Amygdala (tissue), 56 donors: ENCODE results near the gene NENF.

ENCODE experiments used
- DNase-seq, 56 donors: peaks; one replicate each; lab custom pipeline; 2025; lab: John Stamatoyannopoulos, UW

NENF gene

DNA sequence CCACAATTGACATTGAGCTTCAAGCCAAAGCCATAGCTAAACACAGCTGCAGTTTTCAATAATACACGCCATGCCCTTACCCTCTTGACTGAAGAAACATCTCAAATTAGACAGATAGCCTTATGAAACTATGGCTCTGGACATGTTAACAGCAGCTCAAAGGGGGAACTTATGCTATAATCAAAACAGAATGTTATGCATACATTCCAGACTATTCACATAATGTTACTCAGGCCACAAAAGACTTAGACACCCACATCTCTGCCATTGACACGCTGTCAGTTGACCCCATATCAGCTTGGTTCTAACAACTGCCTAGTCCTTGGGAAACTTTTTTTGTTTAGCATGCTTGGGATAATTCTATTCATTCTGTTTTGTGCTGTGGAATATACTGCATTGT, 2.3 kb upstream of the NENF start:
- no peak for DNase-seq

DNA sequence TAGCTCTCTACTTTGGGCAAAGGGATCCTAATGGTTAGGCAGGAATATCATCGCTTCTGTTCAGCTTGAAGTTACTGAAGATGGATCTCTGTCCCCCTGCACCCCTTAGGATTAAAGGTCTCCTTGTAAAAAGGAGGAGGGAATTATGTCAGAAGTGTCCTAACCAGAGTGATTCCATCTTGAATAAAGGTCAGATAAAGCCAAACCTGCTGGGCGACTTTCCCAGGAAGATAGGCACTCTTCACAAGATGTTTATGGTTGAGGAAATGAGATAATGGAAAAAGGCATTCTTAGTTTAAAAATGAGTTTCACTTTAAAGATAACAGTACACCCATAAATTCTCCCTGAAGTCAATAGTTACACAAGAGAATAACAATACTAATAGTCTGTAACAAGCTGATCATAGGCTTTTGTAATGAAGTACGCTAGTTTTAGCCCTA, 1.7 kb upstream of the NENF start:
- no peak for DNase-seq

DNA sequence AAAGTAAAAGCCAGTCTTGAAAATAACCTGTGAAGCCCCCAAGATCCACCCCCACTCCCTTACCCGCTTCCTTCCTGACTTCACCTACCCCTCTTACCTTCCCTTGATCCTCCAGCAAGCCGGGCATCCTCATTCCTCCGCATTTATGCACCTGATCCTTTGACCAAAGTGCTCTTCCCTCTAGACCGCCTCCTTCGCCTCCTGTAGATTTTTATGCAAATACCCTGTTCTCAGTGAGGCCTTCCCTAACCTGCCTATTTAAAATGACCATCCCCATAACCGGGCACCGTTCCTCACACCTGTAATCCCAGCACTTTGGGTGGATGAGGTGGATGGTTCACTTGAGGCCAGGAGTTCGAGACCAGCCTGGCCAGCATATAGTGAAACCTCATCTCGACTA, 1.1 kb upstream of the NENF start:
- DNase-seq = no peak

DNA sequence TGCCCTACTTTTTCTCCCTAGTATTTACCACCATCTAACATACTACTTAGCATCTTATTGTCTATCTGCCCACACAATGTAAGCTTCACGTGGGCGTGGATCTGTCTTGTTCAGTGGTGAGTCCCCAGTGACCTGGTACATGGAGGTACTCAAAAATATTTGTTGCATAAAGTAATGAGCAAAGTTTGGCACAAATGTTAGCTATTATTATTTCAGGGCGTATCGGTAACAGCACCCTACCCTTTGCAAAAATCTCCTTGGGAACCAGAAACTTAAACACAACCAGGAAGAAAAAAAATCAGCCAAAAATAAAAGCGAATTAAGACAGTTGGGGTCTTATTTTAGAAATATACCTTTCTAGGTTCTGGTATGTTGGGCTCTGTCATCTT, 454 bp upstream of the NENF start:
- no peak for DNase-seq

DNA sequence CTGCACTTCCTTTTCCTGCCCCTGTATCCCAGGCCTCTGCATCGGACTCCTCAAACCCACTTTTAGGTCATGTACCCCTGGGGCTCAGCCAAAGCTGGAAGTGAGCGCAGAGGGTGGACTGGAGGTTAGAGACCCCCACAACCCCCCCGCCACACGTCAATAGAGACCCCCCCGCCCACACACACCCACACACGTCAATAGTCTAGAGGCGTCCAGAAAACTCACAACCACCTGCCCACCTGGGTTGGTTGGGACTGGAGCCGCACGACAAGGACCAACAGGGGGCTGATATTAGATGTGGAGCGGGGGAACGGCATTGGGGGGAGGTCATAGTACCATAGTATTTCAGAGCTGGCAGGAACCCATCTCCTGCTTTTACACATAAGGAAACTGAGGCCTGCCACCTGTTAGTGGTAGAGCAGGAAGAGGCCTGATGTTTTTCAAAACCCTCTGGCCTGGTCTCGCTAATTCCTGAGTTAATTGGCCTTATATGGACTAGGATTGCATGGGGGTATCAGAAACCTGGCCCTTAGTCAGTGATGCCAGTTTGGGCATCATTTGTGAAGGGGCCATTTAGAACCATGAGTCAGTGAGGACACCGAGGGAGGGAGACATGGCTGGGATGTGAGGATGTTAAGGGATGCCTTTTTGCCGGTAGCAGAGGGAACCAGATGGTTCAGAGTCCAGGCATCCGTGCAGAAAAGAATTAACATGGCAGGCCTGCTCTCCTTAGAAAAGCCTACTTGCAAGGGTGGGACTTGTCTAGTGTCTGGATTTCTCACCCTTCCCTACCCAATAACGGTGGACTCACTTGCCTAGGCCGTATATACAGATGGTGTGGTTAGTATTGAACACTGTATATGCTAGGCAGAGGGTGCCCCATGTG, 1.1 kb downstream of the NENF start:
- DNase-seq = peak in 7 of 56 donors; percentile 11 to 51 (median 25)

DNA sequence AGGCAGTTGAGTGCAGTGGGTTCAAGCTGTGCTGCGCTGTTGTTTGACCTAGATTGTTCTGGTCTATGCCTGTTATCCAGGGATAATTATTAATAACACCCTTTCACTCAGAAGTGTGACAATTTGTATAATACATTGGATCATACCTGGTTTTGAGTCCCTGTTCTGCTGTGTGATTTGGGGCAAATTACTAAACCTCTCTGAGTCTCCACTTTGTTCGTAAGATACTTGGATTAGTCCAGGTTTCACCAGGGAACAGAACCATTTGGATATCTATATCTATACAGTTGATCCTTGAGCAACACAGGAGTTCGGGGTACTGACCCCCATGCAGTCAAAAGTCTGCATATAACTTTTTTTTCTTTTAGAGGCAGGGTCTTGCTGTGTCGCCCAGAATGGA, 2.3 kb downstream of the NENF start:
- DNase-seq = no peak

DNA sequence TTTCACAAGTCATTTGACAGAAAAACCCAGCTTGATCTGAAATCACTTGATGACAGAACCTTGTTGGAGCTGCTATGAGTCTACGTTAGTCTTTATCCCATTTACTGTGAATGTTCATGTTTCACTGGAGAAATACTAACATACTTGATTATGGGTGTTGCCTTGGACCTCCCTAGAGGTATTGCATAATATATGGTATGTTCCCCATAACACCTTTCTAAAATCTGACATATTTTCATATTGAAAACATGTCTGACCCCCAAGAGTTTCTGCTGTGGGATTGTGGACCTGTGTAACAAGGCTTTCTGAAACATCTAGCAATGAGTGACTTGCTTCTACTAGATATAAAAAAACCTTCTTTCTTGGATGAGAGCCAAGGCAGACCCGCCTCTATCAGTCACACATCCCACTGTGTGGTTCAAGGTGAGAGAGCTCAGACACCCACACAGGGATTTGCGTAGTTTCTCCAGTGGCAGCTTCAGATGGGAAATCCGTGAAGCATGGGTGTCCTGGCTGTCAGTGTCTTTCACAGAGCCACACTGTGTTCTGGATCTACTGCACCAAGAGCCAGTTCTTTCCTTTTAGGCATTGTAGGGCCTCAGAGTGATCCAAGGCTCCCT, 4.6 kb downstream of the NENF start:
- DNase-seq = peak in 1 of 56 donors; percentile 55

DNA sequence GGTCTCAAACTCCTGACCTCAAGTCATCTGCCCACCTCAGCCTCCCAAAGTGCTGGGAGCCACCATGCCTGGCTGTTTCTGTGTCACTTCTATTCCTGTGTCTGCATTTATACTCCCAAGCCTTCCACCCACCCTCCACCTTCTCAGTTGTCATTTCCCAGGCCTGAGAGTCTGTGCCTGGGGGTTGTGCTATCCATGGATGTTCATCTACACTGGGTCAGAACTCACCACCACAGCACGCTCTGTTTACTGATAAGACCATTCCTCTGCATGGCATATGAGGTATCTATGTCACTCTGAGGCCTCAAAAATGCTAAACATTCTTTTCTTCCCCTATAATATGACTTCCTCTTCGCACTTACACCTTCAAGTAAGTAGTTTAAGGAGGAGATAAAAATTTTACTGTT, 6.1 kb downstream of the NENF start:
- no peak for DNase-seq

DNA sequence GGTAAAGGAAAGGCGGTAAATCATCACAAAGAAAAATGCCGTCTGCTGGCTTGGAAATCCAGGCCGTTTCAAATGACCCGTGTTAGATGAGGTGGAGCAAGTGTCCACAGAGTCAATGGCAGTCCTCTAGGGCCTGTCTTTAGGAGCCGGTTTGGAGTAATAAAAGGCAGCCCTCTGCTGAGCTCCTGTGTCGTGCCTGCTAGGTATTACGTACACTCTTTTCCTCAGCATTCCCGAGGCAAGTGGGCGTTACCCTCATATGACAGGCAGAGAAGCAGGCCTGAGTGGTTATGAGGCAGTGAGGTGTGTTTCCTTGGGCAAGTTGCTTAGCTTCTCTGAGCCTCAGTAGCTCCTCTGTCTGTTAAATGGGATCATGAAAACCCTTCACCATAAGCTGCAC, 7.7 kb downstream of the NENF start:
- no peak for DNase-seq

DNA sequence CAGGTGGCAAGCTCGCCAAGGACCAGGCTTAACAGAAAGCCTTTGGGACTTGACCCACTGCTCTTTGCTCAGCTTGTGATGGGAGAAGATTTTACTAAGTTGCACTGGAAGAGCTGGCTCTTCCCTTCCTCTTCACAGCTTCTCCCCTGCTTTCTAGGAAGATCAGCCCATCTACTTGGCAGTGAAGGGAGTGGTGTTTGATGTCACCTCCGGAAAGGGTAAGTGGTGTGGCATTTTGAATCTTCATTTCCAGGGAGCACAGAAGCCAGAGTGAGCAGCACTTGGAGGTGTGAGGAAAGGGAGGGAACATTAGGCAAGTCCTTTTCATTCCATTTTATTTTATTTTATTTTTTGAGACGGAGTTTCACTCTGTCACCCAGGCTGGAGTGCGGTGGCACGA, 9.7 kb downstream of the NENF start:
- no peak for DNase-seq

DNA sequence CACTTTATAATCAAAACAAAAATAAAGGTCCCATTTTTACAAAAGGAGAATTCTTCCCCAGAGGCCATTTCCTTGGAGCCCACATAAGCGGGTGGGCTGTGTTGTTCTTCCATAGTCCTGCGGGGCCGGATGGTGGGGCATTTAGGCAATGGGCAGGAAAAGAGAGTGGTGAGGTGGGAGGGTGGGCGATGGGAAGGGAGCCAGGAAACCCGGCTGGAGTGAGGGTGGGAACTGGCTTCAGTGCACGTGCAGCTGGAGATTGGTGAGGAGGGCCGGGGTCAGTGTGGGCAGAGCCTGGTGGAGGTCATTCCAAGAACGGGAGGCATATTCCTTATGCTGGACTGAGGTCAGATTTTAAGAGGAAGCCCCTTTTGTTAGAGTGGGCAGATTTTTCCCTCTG, 13.6 kb downstream of the NENF start:
- DNase-seq = no peak

DNA sequence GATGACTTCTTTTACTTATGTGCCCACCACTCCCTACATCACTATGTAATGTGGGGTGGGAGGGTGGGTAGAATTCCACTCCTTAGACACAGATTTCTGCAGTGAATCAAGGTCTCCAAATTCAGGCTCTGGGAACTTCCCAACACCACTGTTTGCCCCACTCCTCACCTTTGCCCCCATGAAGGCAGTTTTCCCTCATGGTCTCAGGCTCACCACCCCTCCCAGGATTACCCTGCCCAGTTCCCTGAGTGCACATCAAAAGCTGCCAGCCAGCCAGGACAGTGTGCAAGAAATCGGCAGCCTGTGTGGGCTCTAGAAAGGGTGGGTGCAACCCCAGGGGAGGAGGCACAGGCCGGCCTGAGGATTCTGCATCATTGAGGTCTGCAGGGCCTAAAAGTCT, 14.8 kb downstream of the NENF start:
- no peak for DNase-seq

DNA sequence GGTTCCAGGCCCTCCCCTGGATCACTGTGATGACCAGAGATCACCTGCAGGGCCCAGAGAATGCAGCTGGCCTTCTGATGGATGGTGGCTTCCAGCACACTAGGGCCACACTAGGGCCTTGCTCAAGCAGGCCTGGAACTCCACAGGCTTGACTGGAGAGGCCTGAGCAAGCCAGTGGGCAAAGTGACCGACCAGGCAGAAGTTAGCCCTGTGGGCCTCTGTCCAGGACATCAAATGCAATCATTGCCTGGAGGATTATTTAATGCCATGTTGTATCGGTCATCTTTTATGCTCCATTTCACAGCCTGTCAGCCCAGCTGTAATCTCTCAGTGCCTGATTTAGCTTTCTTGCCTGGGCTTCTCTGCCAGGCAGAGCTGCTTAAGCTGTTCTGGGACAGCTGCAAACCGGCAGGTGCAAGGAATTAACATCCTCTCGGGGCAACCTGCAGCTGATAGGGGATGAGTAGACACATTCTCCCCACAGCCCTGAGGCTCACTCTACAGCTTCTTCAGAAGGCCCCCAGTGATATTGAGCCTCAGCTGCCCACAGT, 17.7 kb downstream of the NENF start:
- peak in 8 of 56 donors; percentile 17 to 38 (median 29) for DNase-seq

DNA sequence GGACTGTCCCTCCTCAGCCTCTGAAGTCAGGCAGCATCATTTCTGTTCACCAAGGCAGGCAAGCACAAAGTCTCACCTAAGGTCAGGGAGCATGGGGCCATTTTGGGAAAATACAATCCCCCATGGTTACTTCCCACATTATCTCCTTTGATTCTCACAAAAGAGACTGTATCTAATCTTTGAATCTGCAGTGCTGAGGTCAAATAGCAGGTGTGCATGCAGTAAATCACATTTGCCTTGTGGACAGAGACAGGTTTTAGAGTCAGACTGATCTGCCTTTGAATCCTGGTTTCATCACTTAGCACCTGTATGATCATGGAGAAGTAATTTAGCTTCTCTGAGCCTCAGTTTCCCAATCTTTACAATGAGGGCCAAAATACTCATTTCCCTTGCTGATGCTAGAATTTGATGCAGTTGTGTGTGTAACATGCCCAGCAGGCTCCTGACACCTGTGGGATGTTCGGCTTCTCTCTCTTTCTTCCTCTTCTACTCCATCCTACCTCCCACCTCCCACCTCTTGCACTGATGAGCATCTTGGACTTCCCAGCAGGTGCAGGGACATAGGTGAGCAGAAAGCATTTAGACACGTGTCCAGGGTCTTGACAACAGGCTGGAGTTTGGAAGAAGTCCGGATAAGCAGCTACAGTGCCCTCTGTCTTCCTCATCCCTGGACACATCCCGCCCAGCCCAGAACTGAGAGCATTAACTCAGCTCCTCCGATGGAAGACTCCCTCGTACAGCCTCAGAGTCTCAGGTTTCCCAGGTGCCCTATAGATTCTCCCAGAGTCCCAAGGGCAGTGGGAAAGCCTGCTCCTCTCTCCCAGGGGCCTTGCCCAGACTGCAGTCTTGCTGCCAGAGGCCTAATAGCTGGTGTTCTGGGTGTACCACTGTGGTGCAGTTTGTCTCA, 18.9 kb downstream of the NENF start:
- no peak for DNase-seq

DNA sequence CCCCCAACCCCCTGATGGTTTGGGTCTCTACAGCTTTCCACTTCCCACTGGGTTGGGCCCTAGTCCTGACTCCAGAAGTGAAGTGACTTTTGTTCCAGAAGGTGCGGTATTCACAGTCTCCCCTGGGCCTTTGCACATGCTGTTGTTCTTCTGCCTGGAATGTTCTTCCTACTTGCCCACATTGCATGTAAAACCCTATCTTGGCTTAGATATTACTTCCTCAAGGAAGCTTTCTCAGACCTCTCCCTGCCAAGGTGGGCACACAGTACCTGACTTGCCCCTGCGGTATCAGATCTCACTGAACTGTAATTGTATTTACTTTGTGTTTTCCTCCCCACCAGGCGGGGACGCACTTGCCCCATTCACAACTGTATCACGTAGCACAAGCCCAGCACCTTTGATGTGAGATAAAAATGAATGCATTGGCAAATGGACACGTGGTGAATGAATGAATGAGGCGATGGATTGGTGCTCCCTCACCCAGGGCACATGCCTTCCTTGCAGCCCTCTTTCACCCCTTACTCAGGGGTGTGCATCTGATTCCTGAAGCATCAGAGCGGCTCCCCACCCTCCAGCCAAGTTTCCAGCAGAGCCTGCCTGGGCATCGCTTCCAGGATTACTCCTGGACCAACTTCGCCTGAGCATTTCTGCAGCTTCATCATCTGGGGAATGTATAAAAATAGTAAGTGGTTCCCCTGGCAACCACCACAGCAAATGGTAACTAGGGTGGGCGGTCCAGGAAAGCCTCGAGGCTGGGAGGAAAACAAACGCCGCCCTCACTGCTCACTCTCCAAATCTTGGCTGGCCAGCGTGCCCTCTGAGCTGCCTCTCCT, 19.8 kb downstream of the NENF start:
- DNase-seq = peak in 29 of 56 donors; percentile 25 to 70 (median 42)

DNA sequence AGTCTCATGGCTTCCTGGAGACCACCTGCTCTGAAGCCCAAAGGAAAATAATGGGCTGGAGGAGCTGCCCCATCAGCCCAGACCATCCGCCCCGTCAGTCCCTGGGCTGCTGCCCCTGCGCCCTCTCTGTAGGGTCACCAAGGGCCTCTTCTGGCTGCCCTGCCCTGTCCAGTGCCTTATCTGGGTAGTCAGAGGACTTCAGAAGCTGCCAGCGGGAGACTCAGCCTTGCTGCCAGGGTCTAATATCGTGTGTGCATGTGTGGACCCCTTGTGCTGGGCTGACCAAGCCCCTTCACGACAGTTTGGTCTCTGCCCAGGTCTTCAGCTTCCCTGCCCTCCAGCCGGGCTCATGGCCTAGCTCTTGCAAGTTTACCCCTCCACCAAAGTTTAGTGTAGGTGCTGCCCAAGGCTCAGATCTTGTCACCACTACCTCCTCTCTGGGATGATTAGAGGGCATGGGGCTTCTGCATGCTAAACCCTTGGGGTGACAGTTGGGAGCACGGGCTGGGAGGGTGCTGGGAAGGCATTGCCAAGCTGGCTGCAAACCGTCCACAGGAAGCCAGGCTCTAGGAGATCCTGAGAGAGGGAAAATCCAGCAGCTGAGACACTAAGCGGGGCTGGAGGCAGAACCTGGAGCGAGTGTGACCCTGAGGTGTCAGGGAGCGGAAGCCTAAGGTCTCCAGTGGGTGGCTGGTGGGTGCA, 20.6 kb downstream of the NENF start:
- no peak for DNase-seq

DNA sequence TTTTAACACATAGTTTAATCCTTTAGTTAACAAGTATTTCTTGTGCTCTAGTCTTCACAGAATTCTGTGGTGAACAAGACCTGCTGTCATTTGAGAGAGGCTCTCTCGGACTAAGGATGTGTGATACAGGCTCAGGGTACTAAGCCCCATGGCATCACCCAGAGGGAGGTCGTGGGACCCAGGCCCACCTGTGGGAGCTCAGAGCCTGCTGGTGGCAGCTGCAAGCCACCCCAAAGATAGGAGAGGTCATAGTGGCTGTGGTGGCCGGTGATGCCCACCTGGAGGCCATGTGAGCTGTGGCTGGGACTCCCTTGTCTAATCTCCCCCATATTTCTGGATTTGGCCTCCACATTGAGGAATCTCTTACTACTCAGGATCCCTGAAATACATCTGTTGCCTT, 22.0 kb downstream of the NENF start:
- DNase-seq = no peak

DNA sequence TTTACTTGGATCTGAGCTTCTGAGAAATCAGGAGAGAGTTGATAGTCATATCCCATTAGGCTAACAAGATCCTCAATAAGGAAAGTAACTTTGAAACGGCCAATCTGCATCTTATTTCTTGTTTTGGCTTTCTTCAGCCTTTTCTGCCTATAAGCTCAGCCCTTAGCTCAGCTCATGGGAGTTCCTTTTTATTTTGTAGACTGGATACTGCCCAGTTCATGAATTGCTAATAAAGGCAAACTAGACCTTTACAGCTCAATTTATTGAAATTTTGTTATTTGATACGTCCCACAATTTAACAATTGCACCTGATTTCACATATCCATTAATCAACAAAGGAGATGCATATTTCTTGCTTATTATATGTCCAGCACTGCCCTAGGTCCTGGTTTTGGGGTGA, 22.7 kb downstream of the NENF start:
- DNase-seq = no peak
